HEK293 (cell line): ENCODE measurements around the gene COL6A1.

Experiments used
- CTCF ChIP-seq: fragments of 450-650 bp; formaldehyde crosslinking; IDR thresholded peaks from 2 replicates; pipeline ENCODE4 v1.5.1; 2016; ENCODE audit warnings: missing biosample characterization, missing genetic modification characterization
- KLF7 ChIP-seq: fragments of 450-650 bp; formaldehyde crosslinking; IDR thresholded peaks from 2 replicates; pipeline ENCODE4 v1.5.1; 2016; ENCODE audit warnings: missing biosample characterization, missing genetic modification characterization, borderline replicate concordance
- ZNF629 ChIP-seq: fragments of 450-650 bp; formaldehyde crosslinking; IDR thresholded peaks from 2 replicates; pipeline ENCODE4 v1.5.1; 2017; ENCODE audit warnings: missing biosample characterization, missing genetic modification characterization

GRCh38 chr21:46000182-46000730, 18.7 kb downstream of the COL6A1 start:
- TF ChIP-seq CTCF (tag by site-specific recombination): no peak
- TF ChIP-seq ZNF629 (tag by site-specific recombination): no peak
- TF ChIP-seq KLF7: no peak
